ENCODE data around the gene ARMC10. TPM values are rescaled to one million over a fixed set of nuclear protein-coding genes. Genes with fewer than 3 reads are reported as not detected.
"Not testable (repeated sequence)": the region's sequence is repeated elsewhere in the genome, so short reads cannot be mapped to it uniquely, and the experiment has no call there.

The ARMC10 gene
- polyA plus RNA-seq, 3 donors = 19.0 to 28.3 (median 19.2) TPM

- WGBS, 3 donors = 97 to 100% (median 99%) methylated on average over 2 of the region's 2 CpGs
- H3K27ac ChIP-seq (ENCODE audit: low read depth, low read length) = not testable (repeated sequence)
Observed at GRCh38 chr7:103144754-103145153, 69.8 kb downstream of the ARMC10 start.

DNA sequence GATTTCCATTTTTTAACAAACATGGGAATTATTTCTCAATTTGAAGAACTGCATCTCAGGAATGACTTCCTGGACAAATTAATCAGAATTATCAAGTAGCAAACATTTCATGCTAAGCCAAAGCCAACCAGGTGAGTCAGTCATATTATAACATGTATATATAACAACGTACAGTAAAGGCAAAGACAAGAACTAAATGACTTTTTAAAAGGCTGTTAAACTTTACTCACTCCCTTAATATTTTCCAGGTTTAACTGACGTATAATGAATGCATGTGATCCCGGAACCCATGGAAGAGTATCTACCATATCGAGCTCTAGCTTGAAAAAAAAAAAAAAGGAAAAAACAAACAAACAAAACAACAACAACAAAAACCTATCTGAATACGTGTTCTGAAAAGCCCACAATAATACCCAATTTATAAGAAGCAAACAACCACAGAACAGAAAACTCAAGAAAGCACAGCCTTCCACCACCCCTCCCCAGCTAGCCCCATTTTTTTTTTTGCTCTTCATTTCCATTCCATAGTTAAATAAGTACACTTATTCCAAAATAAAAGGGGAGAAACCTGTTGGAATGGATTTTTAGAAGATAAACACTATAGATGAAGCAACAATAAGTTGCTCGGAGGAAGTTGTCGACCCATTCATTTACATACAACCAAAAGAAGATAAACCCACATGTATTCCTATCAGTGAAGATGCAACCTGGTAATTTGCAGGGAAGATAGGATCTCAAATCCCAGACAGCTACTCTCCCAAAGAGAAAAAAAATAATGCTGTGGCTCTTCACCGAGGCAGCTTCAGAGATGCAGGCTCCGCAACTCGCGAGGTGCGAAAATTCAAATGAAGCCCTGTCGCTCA, 73.4 kb downstream of the ARMC10 start:
- H3K27ac ChIP-seq (ENCODE audit: low read depth, low read length) = peak overlapping the region; percentile 57

More for the DNA sequence above, 73.4 kb downstream of the ARMC10 start:
- WGBS, 3 donors = 1% methylated on average over 13 of the region's 13 CpGs

Other genes with a start within 250 kb of the ARMC10 start
- gene LRRC17, start 162.1 kb upstream of the ARMC10 start, polyA plus RNA-seq = 1 to 10 TPM in 2 of 3 donors, under 1 TPM in 1; 1.00 to 2.5 (median 1.2) TPM
- under 1 TPM; 0.38 to 0.59 (median 0.56) TPM for gene FBXL13, start 344 bp upstream of the ARMC10 start, polyA plus RNA-seq
- gene NAPEPLD, start 74.0 kb downstream of the ARMC10 start, polyA plus RNA-seq = 1 to 10 TPM; 2.2 to 5.1 (median 2.6) TPM
- gene PMPCB, start 222.3 kb downstream of the ARMC10 start, polyA plus RNA-seq = 10 to 100 TPM; 44.3 to 64.9 (median 45.7) TPM

Data from adipose tissue (tissue), 3 donors.